HCT116 (cell line): ENCODE measurements around the gene CLCN3. TPM values are rescaled to one million over a fixed set of nuclear protein-coding genes. Genes with fewer than 3 reads are reported as not detected.

Source experiments
- ATAC-seq: fragments of 200-7000 bp; cut with Tn5 transposase; 2 replicates; pipeline ENCODE4 v1.9.1; 2020; ENCODE audit warnings: mild to moderate bottlenecking, moderate library complexity
- BruUV-seq: library from RNA; stranded (reverse); fragments of 400-500 nt; replicated peaks from 2 replicates; lab custom pipeline; 2021; lab: Mats Ljungman, UMichigan
- CTCF ChIA-PET: fragments of 300-600 bp; sonication (Branson Sonifier 250); formaldehyde crosslinking; loops from one replicate; lab custom pipeline; 2021; ENCODE audit warnings: antibody characterized with exemption; lab: Charles Lee
- POLR2A ChIA-PET: fragments of 300-600, 350-600 bp; sonication (Branson Sonifier 250); formaldehyde crosslinking; loops from one replicate; lab custom pipeline; 2021; ENCODE audit warnings: antibody characterized with exemption; lab: Charles Lee
- RAD21 ChIA-PET, 2 experiments: fragments of 300-600 bp; sonication (Branson Sonifier 250); formaldehyde crosslinking; loops; one replicate each; lab custom pipeline; 2023; ENCODE audit warnings: low total read pairs in 2 of 2; ENCODE audit not compliant: uncharacterized antibody in 2 of 2, unreplicated experiment in 2 of 2, low non-redundant PET in 1 of 2; lab: Charles Lee
- DNase-seq: peaks from one replicate; pipeline ENCODE4 v3.0.0-alpha.2; 2010; ENCODE audit warnings: low read depth, low spot score
- H2AFZ ChIP-seq: fragments of 200-600 bp; shearing (Covaris generic), sonication (generic); 2 replicates; pipeline ENCODE4 v1.6.1; 2017; ENCODE audit warnings: low read depth, mixed run types, mixed read lengths, antibody characterized with exemption, low read length; ENCODE audit not compliant: poor library complexity, severe bottlenecking
- H3K27ac ChIP-seq: 2 replicates; pipeline ENCODE4 v1.5.1; 2012; ENCODE audit warnings: low read depth, low read length
- H3K27me3 ChIP-seq: fragments of 200-600 bp; sonication (generic); 2 replicates; pipeline ENCODE4 v1.6.1; 2016; ENCODE audit warnings: mixed run types, low read length, mixed read lengths; ENCODE audit not compliant: insufficient read depth
- H3K36me3 ChIP-seq, 2 experiments: fragments of 200-500 bp in 1 of 2; fragments of 200-600 bp in 1 of 2; sonication (Bioruptor generic) in 1 of 2; sonication (generic) in 1 of 2; 2 replicates each; pipeline versions ENCODE4 v1.5.1 to v1.6.1; 2014 to 2016; ENCODE audit warnings: low read length in 2 of 2, inconsistent platforms in 1 of 2, mixed read lengths in 1 of 2, mixed run types in 1 of 2; ENCODE audit not compliant: insufficient read depth in 2 of 2, control insufficient read depth in 1 of 2
- H3K4me1 ChIP-seq, 2 experiments: fragments of 200-600 bp in 1 of 2; sonication (generic) in 1 of 2; 2 replicates each; pipeline versions ENCODE4 v1.5.1 to v1.6.1; 2012 to 2017; ENCODE audit warnings: low read length in 2 of 2, inconsistent platforms in 1 of 2, mild to moderate bottlenecking in 1 of 2, mixed read lengths in 1 of 2, mixed run types in 1 of 2, moderate library complexity in 1 of 2; ENCODE audit not compliant: insufficient read depth in 2 of 2, control insufficient read depth in 1 of 2
- H3K4me2 ChIP-seq: fragments of 200-600 bp; sonication (generic); 2 replicates; pipeline ENCODE4 v1.6.1; 2017; ENCODE audit warnings: mixed run types, low read length, mixed read lengths
- H3K4me3 ChIP-seq, 2 experiments: fragments of 200-600 bp in 1 of 2; sonication (generic) in 1 of 2; replicated peaks in 1 of 2; 2 replicates each; pipeline ENCODE4 v1.5.1; 2011 to 2016; ENCODE audit warnings: low read length in 2 of 2, control low read depth in 1 of 2, low read depth in 1 of 2, mild to moderate bottlenecking in 1 of 2, mixed read lengths in 1 of 2, mixed run types in 1 of 2
- H3K79me2 ChIP-seq: fragments of 200-600 bp; sonication (generic); 2 replicates; pipeline ENCODE4 v1.6.1; 2017; ENCODE audit warnings: mild to moderate bottlenecking, mixed run types, low read length, moderate library complexity, mixed read lengths; ENCODE audit not compliant: insufficient read depth
- H3K9ac ChIP-seq: fragments of 200-600 bp; sonication (generic); 2 replicates; pipeline ENCODE4 v1.6.1; 2016; ENCODE audit warnings: low read length, mixed read lengths
- H3K9me2 ChIP-seq: fragments of 200-600 bp; sonication (generic), shearing (Covaris generic); 2 replicates; pipeline ENCODE4 v1.6.1; 2017; ENCODE audit warnings: mixed run types, mild to moderate bottlenecking, moderate library complexity; ENCODE audit not compliant: insufficient read depth
- H3K9me3 ChIP-seq, 2 experiments: fragments of 200-500 bp in 1 of 2; fragments of 200-600 bp in 1 of 2; sonication (Bioruptor generic) in 1 of 2; sonication (generic) in 1 of 2; 2 replicates each; pipeline ENCODE4 v1.6.1; 2014 to 2017; ENCODE audit warnings: low read length in 2 of 2, mixed read lengths in 2 of 2, inconsistent platforms in 1 of 2, low read depth in 1 of 2, mild to moderate bottlenecking in 1 of 2, mixed run types in 1 of 2, moderate library complexity in 1 of 2; ENCODE audit not compliant: control insufficient read depth in 1 of 2, insufficient read depth in 1 of 2
- H4K20me1 ChIP-seq: fragments of 200-600 bp; sonication (generic), shearing (Covaris generic); 2 replicates; pipeline ENCODE4 v1.6.1; 2017; ENCODE audit warnings: mixed run types, mild to moderate bottlenecking, moderate library complexity; ENCODE audit not compliant: insufficient read depth
- CBX3 ChIP-seq: IDR thresholded peaks from 2 replicates; pipeline ENCODE4 v1.6.1; 2012; ENCODE audit warnings: low read depth
- CEBPB ChIP-seq: IDR thresholded peaks from 2 replicates; pipeline ENCODE4 v1.6.1; 2012; ENCODE audit warnings: low read depth
- ELF1 ChIP-seq: IDR thresholded peaks from 2 replicates; pipeline ENCODE4 v1.6.1; 2012; ENCODE audit warnings: low read depth, borderline replicate concordance
- FOSL1 ChIP-seq: IDR thresholded peaks from 2 replicates; pipeline ENCODE4 v1.6.1; 2012; ENCODE audit warnings: low read depth
- JUND ChIP-seq: IDR thresholded peaks from 2 replicates; pipeline ENCODE4 v1.6.1; 2012
- REST ChIP-seq: IDR thresholded peaks from 2 replicates; pipeline ENCODE4 v1.6.1; 2012; ENCODE audit warnings: low read depth
- SIN3A ChIP-seq: IDR thresholded peaks from 2 replicates; pipeline ENCODE4 v1.6.1; 2012; ENCODE audit warnings: low read depth
- SP1 ChIP-seq: IDR thresholded peaks from 2 replicates; pipeline ENCODE4 v1.6.1; 2012; ENCODE audit warnings: low read depth
- SRF ChIP-seq: IDR thresholded peaks from 2 replicates; pipeline ENCODE4 v1.6.1; 2012; ENCODE audit warnings: low read depth
- TCF7L2 ChIP-seq: IDR thresholded peaks from 2 replicates; pipeline ENCODE4 v1.7.0; 2011; ENCODE audit warnings: borderline replicate concordance, inconsistent platforms; ENCODE audit not compliant: insufficient read depth, insufficient read length; ENCODE audit errors: extremely low read depth
- intact Hi-C: fragments of 100-400 bp; cut with micrococcal nuclease; formaldehyde crosslinking; loops from 2 replicates; pipeline ENCODE4 v1.10.0; 2022
- total RNA-seq: library from RNA; stranded (reverse); gene quantifications from one replicate; pipeline ENCODE4 v1.2.1, GENCODE V29; 2021; ENCODE audit not compliant: unreplicated experiment

Gene CLCN3
- total RNA-seq, 1 experiment from 2014 or later = 60.4 TPM

- BruUV-seq = no TSS peak
- no peaks in the 10 kb centered on the region; a peak in 1 of 4 replicates for H3K36me3 ChIP-seq
- H3K9me3 ChIP-seq = no peaks in the 10 kb centered on the region
- no peaks in the 10 kb centered on the region for H4K20me1 ChIP-seq
- H3K9ac ChIP-seq = no peak overlapping the region
- peaks cover 12 to 35% of the 10 kb centered on the region in 2 experiments; a peak in 3 of 4 replicates for H3K4me1 ChIP-seq
- no peaks in the 10 kb centered on the region for H3K9me2 ChIP-seq
- H3K4me3 ChIP-seq = no peak overlapping the region
- no peak for TF ChIP-seq FOSL1
- no peak for TF ChIP-seq SRF
- no peak for TF ChIP-seq TCF7L2
- TF ChIP-seq CEBPB = no peak
- no peak for TF ChIP-seq SIN3A
- TF ChIP-seq REST = no peak
- TF ChIP-seq CBX3 = no peak
- TF ChIP-seq ELF1 = no peak
- TF ChIP-seq SP1 = no peak
- no peak for TF ChIP-seq JUND
- no peak overlapping the region for H3K27ac ChIP-seq
- DNase-seq (no peak), ATAC-seq (no peak)
- no peaks in the 10 kb centered on the region for H3K27me3 ChIP-seq
- ChIA-PET POLR2A (interaction anchor here (0.5 kb wide), 1 partner anchor 37 kb away, joined by 4 read pairs; no protein-coding TSS in a partner anchor), RAD21 (no interaction called here), CTCF (no interaction called here)
- H2AFZ ChIP-seq = no peak overlapping the region
- H3K79me2 ChIP-seq = peaks cover 19% of the 10 kb centered on the region
- H3K4me2 ChIP-seq = no peak overlapping the region
- intact Hi-C loops = loop anchor here (10.0 kb wide), 1 partner anchor 107 kb away; no protein-coding TSS in a partner anchor
These were observed 3.1 kb upstream of the CLCN3 start for GRCh38 chr4:169617306-169617705.
